Activated gamma-delta T cell treated with Interleukin-2 at 50 U/mL for 16 hours (primary cell): Measurements from ENCODE around the gene ORC3.
"Not testable (repeated sequence)": the region's sequence is repeated elsewhere in the genome, so short reads cannot be mapped to it uniquely, and the experiment has no call there.

Source experiments
- DNase-seq: peaks from one replicate; pipeline ENCODE4 v3.0.0-alpha.2; 2020

Gene ORC3

GRCh38 chr6:87663434-87663833 is 73.5 kb downstream of the ORC3 start:
- DNase-seq, result no peak

GRCh38 chr6:87664921-87665485 is 75.1 kb downstream of the ORC3 start:
- DNase-seq, result no peak

GRCh38 chr6:87667032-87667431 is 77.1 kb downstream of the ORC3 start:
- DNase-seq, result no peak

- DNase-seq, result no peak
Measured at GRCh38 chr6:87668013-87668412, 78.1 kb downstream of the ORC3 start.

- DNase-seq, result no peak
Measured at GRCh38 chr6:87669051-87669450, 79.1 kb downstream of the ORC3 start.

GRCh38 chr6:87670707-87671106 is 80.8 kb downstream of the ORC3 start:
- DNase-seq, result no peak

GRCh38 chr6:87671555-87672029 is 81.7 kb downstream of the ORC3 start:
- DNase-seq, result no peak

GRCh38 chr6:87672641-87673040 is 82.7 kb downstream of the ORC3 start:
- no peak for DNase-seq

- DNase-seq, result no peak
Measured at GRCh38 chr6:87673237-87673636, 83.3 kb downstream of the ORC3 start.

GRCh38 chr6:87674290-87674689 is 84.4 kb downstream of the ORC3 start:
- no peak for DNase-seq

- DNase-seq, result no peak
Measured at GRCh38 chr6:87675004-87675681, 85.2 kb downstream of the ORC3 start.

GRCh38 chr6:87682310-87682709 is 92.4 kb downstream of the ORC3 start:
- DNase-seq, result no peak

GRCh38 chr6:87683890-87684289 is 94.0 kb downstream of the ORC3 start:
- DNase-seq, result no peak

- no peak for DNase-seq
Measured at GRCh38 chr6:87684895-87685654, 95.1 kb downstream of the ORC3 start.

- DNase-seq, result not testable (repeated sequence)
Measured at GRCh38 chr6:87686636-87687205, 96.8 kb downstream of the ORC3 start.

GRCh38 chr6:87687296-87687695 is 97.4 kb downstream of the ORC3 start:
- no peak for DNase-seq

GRCh38 chr6:87687893-87688292 is 98.0 kb downstream of the ORC3 start:
- DNase-seq, result not testable (repeated sequence)

GRCh38 chr6:87690441-87690840 is 100.5 kb downstream of the ORC3 start:
- no peak for DNase-seq

- DNase-seq, result no peak
Measured at GRCh38 chr6:87692086-87692485, 102.2 kb downstream of the ORC3 start.

- not testable (repeated sequence) for DNase-seq
Measured at GRCh38 chr6:87696817-87697216, 106.9 kb downstream of the ORC3 start.

- DNase-seq, result no peak
Measured at GRCh38 chr6:87697581-87698546, 107.9 kb downstream of the ORC3 start.

- DNase-seq, result no peak
Measured at GRCh38 chr6:87698547-87699006, 108.6 kb downstream of the ORC3 start.
